HuH-7.5 (cell line): ENCODE data around the gene AMY2B.
"Not testable (repeated sequence)": the region's sequence is repeated elsewhere in the genome, so short reads cannot be mapped to it uniquely, and the experiment has no call there.

Experiments used
- DNase-seq: peaks from one replicate; pipeline ENCODE4 v3.0.0; 2011; ENCODE audit warnings: low spot score

The AMY2B gene

GRCh38 chr1:103571289-103571688 is at the start of gene AMY2B:
Gene AMY2B, plus strand, starts transcription at chr1:103571589. Its CDS starts 14 bp downstream, at chr1:103571603.
- not testable (repeated sequence) for DNase-seq

- no peak for DNase-seq
Observed at GRCh38 chr1:103523346-103523745, 48.0 kb upstream of the AMY2B start.

- DNase-seq = peak; percentile 20
Observed at GRCh38 chr1:103525114-103525606, 46.2 kb upstream of the AMY2B start.

DNA sequence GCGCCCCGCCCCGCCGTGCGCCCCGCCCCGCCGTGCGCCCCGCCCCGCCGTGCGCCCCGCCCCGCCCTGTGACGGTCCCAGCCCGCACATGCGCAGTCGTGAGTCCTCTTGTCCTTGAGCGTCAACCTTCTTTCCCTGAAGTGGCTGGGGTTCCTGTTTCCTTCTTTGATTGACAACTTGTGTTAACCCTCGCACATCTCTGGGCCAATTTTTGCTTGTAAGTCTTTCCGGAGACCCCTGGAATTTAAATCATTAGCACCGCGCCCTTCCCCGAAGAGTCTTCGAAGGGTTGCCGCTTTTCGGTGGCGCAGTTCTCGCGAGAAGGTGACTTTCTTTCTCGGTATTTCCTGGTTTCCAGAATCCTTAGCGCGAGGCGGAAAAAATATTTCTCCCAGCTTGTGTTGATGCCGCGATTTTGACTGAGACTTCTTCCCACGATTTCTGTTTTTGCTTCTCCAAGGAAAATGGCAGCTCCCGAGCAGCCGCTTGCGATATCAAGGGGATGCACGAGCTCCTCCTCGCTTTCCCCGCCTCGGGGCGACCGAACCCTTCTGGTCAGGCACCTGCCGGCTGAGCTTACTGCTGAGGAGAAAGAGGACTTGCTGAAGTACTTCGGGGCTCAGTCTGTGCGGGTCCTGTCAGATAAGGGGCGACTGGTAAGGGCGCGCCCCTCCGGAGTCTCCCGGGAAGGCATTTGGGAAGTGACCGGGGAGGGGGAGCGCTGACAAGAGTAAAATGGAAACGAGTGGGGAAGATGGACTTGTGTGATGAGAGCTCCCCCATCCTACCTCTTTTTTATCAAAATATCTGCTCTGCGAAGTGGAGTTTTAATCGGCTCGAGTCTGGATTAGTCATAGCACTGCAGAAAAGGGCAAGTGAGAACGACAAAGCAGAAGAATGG is 45.5 kb upstream of the AMY2B start, which contains the start of gene RNPC3:
TSS of gene RNPC3 (plus strand) at position 93 of the 901 bp plus-strand sequence. CDS start at position 465, 372 bp downstream.
- DNase-seq = peak; percentile 44

- DNase-seq = no peak
Observed at GRCh38 chr1:103527331-103527730, 44.1 kb upstream of the AMY2B start.

- DNase-seq = no peak
Observed at GRCh38 chr1:103529746-103530145, 41.6 kb upstream of the AMY2B start.

GRCh38 chr1:103538226-103538625 is 33.2 kb upstream of the AMY2B start:
- DNase-seq = no peak

DNA sequence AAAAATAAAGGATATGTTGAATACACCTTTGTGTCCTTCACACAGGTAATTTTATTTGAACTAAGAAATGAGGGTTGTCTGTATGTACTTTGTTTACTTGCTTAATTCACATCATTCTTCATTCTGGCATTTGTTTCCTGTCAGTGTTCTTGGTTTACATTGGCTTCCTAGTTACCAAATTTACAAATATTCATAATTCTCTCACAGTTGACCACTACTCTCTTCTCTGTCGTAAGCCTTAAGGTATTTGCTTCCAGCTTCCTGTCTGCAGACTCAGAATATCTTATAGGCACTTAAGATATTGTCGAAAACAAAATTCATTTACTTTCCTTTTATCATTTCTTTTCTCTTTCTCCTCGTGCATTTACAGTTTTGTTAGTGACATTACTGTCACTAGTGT is 30.0 kb upstream of the AMY2B start:
- no peak for DNase-seq

- no peak for DNase-seq
Observed at GRCh38 chr1:103546496-103546895, 24.9 kb upstream of the AMY2B start.

DNA sequence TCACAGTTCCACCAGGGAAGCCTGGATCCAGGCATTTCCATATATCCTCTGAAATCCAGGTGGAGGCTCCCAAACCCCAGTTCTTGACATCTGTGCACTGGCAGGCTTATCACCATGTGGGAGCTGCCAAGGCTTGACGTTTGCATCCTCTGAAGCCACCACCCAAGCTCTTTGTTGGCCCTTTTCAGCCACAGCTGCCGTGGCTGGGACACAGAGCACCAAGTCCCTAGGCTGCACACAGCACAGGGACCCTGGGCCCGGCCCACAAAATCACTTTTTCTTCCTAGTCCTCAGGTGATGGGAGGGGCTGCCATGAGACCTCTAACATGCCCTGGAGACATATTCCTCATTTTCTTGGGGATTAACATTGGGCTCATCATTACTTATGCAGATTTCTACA is 23.5 kb upstream of the AMY2B start:
- DNase-seq = no peak

- no peak for DNase-seq
Observed at GRCh38 chr1:103560427-103560826, 11.0 kb upstream of the AMY2B start.

- DNase-seq = not testable (repeated sequence)
Observed at GRCh38 chr1:103561124-103561523, 10.3 kb upstream of the AMY2B start.

GRCh38 chr1:103561643-103562395 is 9.6 kb upstream of the AMY2B start:
- DNase-seq = no peak

DNA sequence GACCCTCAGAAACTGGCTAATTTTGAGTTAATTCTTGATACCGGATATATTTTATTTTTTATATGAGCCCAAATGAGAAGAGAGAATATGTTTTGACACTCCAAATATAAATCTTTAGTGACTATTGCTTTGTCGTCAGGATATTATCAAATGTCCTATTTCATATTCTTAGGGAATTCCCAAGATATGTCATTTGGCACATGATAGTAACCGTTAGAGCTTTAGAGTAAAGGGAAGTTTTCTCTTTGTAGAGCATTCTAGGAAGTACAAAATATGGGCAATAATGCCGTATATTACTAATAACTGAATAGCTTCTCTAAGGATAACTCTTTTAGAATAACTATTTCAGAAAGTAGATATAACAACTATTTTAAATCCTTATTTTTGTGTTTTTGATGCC is 8.3 kb upstream of the AMY2B start:
- no peak for DNase-seq

DNA sequence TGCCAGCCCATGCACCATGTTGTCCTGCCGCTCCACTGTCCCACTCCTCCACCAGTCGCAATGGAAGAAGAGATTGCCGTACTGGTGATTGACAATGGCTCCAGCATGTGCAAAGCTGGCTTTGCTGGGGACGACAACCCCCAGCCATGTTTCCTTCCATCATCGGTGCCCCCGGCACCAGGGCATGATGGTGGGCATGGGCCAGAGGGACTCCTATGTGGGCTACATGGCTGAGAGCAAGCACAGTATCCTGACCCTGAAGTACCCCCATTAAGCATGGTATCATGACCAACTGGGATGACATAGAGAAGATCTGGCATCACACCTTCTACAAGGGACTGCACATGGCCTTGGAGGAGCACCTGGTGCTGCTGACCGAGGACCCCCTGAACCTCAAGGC is 1.9 kb upstream of the AMY2B start:
- no peak for DNase-seq

- no peak for DNase-seq
Observed at GRCh38 chr1:103576065-103576464, 4.7 kb downstream of the AMY2B start.

DNA sequence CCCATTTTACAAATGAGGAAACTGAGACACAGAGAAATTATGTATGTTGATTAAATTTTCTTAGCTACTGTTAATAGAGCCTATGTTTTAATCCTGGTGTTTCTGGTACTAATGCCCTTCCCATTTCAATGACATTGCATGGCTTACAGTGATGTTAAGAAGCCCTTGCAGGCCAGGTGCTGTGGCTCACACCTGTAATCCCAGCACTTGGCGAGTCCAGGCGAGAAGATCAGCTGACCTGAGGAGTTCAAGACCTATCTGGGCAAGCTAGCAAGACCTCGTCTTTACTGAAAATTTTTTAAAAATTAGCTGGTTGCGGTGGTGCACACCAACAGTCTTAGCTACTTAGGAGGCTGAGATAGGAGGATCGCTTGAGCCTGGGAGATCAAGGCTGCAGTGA is 5.4 kb downstream of the AMY2B start:
- DNase-seq = not testable (repeated sequence)

DNA sequence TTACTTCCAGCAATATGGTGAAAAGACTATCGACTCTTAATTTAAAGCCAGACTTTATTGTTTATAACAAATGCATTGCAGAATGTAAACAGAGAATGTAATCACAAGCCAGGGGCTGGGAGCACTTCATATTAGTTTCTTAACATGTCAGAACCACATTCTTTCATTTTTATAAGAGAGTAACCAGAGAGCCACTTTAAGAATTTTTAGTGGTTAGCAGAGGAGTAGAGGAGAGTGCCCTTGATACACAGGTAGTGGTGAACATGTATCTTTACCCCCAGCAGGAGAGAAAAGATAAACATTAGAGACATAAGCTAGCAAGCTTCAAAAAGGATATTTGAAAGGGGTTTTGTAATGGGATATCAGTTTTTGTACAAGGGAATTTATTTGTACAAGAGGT is 11.1 kb downstream of the AMY2B start:
- DNase-seq = no peak

DNA sequence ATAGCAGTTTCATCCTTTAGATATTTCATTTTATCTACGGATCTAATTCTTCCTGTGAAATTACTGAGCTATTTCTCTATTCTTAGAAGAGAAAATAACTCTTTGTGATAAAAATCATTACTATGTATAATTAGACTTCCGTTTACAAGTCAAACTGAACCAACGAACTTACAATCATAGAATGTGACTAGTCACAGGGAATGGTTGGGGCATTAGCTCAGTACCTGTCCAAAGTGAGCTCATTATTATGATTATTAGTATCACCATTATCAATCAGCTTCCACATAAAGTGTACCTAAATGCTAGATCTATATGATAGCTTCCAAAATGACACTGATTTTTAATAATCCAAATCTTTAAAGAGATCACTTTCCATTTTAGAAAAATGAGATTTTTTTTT is 12.5 kb downstream of the AMY2B start:
- no peak for DNase-seq

DNA sequence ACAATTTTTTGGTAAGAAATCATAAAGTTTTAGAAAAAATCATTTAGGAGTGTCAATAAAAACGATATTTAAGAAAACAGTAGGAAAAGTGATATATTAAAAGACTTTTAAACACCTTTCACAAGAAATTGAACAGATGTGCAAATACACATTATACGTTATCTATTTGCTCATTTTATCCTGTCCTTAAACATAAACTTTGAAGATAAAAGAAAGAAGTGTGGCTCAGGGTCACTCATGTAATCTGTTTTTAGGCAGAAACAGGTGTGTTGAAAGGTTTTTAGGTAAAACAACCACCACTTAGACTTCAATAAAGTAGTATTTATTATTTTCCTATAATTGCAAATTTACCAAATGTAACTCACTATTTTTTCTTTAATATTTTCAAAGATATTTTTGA is 13.1 kb downstream of the AMY2B start:
- no peak for DNase-seq

- DNase-seq = not testable (repeated sequence)
Observed at GRCh38 chr1:103602740-103603139, 31.4 kb downstream of the AMY2B start.

DNA sequence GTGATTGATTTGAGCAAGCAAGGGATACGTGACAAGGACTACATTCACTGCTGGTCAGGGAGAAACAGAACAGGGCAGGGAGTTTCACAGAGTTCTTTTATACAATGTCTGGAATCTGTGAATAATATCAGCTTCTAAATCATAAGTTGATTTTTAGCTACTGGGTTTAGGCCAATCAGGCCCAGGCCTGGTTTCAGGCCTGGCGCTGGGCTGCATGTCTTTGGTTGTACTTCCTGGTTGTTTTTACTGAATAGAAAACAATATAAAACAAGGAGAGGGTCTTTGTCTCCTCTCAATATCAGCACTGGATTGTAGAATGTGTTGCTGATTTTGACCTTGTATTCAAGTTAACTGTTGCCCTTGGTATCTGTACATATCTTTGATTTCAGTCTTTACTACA is 45.0 kb downstream of the AMY2B start:
- no peak for DNase-seq

DNA sequence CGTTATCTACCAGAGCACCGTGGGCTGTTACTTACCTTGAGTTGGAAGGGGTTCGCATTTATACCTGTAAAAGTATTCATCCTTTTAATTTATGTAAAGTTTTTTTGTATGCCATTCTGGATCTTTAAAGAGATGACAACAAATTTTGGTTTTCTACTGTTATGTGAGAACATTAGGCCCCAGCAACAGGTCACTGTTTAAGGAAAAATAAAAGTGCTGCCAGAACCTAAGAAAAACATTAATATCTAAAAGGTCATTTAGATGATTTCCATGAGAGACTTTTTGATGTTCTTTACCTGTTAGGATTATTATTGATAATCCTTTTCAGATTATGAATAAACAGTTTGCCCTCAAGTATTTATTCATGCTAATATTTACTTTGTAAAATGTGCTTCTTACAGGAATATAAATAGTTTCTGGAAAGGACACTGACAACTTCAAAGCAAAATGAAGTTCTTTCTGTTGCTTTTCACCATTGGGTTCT is 45.6 kb downstream of the AMY2B start, which contains the start of gene AMY2A:
TSS of gene AMY2A (plus strand) at position 434 of the 484 bp plus-strand sequence. CDS start at position 448, 14 bp downstream.
- not testable (repeated sequence) for DNase-seq
